Measurements from ENCODE around the gene CDH23. TPM values are rescaled to one million over a fixed set of nuclear protein-coding genes. Genes with fewer than 3 reads are reported as not detected.

The CDH23 gene
- total RNA-seq, 1 donor from 2014 or later: 4.5 TPM

DNA sequence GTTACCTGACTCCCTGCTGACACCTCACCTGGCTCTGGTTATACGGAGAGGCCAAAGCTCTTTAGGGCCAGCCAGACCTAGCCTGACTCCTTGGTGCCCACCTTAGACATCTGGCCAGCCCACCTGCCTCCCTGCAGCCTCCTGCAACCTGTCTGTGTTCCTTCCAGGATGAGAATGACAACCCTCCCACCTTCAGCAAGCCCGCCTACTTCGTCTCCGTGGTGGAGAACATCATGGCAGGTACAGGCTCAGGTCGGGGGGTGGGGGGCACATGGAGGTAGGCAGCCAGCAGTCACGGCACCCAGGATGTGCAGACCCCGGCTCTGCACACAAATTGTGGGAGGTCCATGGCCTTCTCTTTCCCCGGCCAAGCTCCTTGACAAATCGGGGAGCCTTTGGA is 290.8 kb downstream of the CDH23 start:
- H3K36me3 ChIP-seq: no peaks in the 10 kb centered on the region
- no peaks in the 10 kb centered on the region for H3K27me3 ChIP-seq (ENCODE audit: low read depth)
- peaks cover 8% of the 10 kb centered on the region for H3K9me3 ChIP-seq (replicated peaks)
- intact Hi-C loops (cut with micrococcal nuclease): no loop called here
- no peak for DNase-seq
- H3K27ac ChIP-seq (replicated peaks): no peak overlapping the region
- TF ChIP-seq CTCF (IDR thresholded peaks at IDR 0.05; ENCODE audit: borderline replicate concordance): no peak
- H3K4me3 ChIP-seq: no peak overlapping the region
- peaks cover 52% of the 10 kb centered on the region for H3K4me1 ChIP-seq

GRCh38 chr10:71688256-71688655 is 291.5 kb downstream of the CDH23 start:
- intact Hi-C loops (cut with micrococcal nuclease): no loop called here
- no peak for DNase-seq
- Histone ChIP-seq H3K36me3 (no peaks in the 10 kb centered on the region), H3K27ac (replicated peaks) (no peak overlapping the region), H3K27me3 (ENCODE audit: low read depth) (no peaks in the 10 kb centered on the region), H3K4me1 (peaks cover 52% of the 10 kb centered on the region), H3K9me3 (replicated peaks) (peaks cover 8% of the 10 kb centered on the region), H3K4me3 (no peak overlapping the region)
- TF ChIP-seq CTCF (IDR thresholded peaks at IDR 0.05; ENCODE audit: borderline replicate concordance): no peak

DNA sequence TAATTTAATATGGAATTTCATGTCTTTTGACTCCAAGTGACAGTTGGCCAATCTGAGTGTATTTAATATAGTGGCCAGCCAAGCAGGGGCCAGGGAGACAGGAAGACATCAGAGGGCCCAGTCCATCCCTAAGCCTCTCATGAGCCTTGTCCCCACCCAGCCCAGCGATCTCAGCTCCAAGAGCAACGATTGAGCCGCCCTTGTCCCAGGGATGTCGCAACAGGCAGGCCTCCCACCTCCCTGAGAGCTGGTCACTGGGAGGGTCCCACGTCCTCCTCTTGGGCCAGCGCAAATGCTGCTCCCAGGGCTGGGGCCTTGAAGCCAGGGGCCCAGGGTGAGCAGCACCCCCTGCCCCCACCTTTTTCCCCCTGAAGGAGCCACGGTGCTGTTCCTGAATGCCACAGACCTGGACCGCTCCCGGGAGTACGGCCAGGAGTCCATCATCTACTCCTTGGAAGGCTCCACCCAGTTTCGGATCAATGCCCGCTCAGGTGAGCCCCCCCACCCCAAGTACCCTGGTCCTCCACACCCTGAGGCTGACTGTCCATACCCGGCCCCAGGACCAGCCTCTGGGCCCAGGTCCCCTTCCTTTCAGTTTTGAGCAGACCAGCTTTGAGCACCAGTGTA is 293.5 kb downstream of the CDH23 start:
- Histone ChIP-seq H3K9me3 (replicated peaks) (peaks cover 8% of the 10 kb centered on the region), H3K36me3 (no peaks in the 10 kb centered on the region), H3K27me3 (ENCODE audit: low read depth) (no peaks in the 10 kb centered on the region), H3K4me1 (peaks cover 51% of the 10 kb centered on the region), H3K4me3 (no peak overlapping the region), H3K27ac (replicated peaks) (no peak overlapping the region)
- intact Hi-C loops (cut with micrococcal nuclease): no loop called here
- TF ChIP-seq CTCF (IDR thresholded peaks at IDR 0.05; ENCODE audit: borderline replicate concordance): no peak
- DNase-seq: no peak

DNA sequence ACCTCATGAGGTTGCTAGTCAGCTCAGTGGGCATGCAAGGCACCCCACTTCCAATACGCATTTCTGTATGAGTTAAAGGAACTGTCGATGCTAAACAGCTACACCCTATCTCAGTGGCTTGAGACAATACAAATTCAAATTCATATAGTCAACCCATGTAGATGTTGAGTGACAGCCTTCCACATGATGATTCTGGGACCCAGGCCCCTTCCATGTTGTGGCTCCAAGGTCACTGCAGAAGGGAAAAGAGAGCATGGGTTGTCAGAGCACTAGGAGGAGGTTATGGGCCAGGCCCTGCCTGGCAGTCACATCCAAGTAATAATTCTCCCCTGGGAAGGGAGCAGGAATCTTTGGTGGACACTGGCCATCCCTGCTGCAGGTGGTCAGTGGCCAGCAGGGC is 294.7 kb downstream of the CDH23 start:
- intact Hi-C loops (cut with micrococcal nuclease): no loop called here
- DNase-seq: no peak
- TF ChIP-seq CTCF (IDR thresholded peaks at IDR 0.05; ENCODE audit: borderline replicate concordance): no peak
- Histone ChIP-seq H3K4me1 (peaks cover 51% of the 10 kb centered on the region), H3K4me3 (no peak overlapping the region), H3K36me3 (no peaks in the 10 kb centered on the region), H3K27me3 (ENCODE audit: low read depth) (no peaks in the 10 kb centered on the region), H3K27ac (replicated peaks) (no peak overlapping the region), H3K9me3 (replicated peaks) (peaks cover 8% of the 10 kb centered on the region)

GRCh38 chr10:71692598-71693306 is 296.0 kb downstream of the CDH23 start:
- Histone ChIP-seq H3K27me3 (ENCODE audit: low read depth) (no peaks in the 10 kb centered on the region), H3K9me3 (replicated peaks) (peaks cover 8% of the 10 kb centered on the region), H3K4me3 (no peak overlapping the region), H3K36me3 (no peaks in the 10 kb centered on the region), H3K4me1 (peaks cover 47% of the 10 kb centered on the region), H3K27ac (replicated peaks) (peak overlapping the region; percentile 71)
- TF ChIP-seq CTCF (IDR thresholded peaks at IDR 0.05; ENCODE audit: borderline replicate concordance): no peak
- DNase-seq: no peak
- intact Hi-C loops (cut with micrococcal nuclease): no loop called here
